ENCODE results near the gene SYTL1. TPM values are rescaled to one million over a fixed set of nuclear protein-coding genes. Genes with fewer than 3 reads are reported as not detected.

Gene SYTL1
- polyA plus RNA-seq, 1 donor from 2014 or later: not detected

- no peak overlapping the region for H3K27ac ChIP-seq (ENCODE audit: low read length)
- no peaks in the 10 kb centered on the region for H3K9me2 ChIP-seq (ENCODE audit: insufficient read depth, low read length)
- H3K4me2 ChIP-seq (ENCODE audit: low read length): no peak overlapping the region
- no peaks in the 10 kb centered on the region for H3K79me2 ChIP-seq (replicated peaks; ENCODE audit: insufficient read depth, low read length)
- H3K4me3 ChIP-seq (ENCODE audit: low read length): no peak overlapping the region
- no peak overlapping the region for H2AFZ ChIP-seq (ENCODE audit: low read depth, low read length)
- no peaks in the 10 kb centered on the region for H3K9me3 ChIP-seq (ENCODE audit: low read length)
- H3K27me3 ChIP-seq (ENCODE audit: insufficient read depth, low read depth, low read length): no peaks in the 10 kb centered on the region
- TF ChIP-seq CTCF (IDR thresholded peaks at IDR 0.05; ENCODE audit: poor library complexity, severe bottlenecking) (no peak), RAD21 (conservative IDR thresholded peaks at IDR 0.05) (no peak)
- no peaks in the 10 kb centered on the region for H3K36me3 ChIP-seq (ENCODE audit: insufficient read depth, low read length)
- no peaks in the 10 kb centered on the region for H4K20me1 ChIP-seq (ENCODE audit: insufficient read depth)
- no peaks in the 10 kb centered on the region for H3F3A ChIP-seq (ENCODE audit: insufficient read depth, low read length, poor library complexity, severe bottlenecking)
- peak overlapping the region; percentile 11 for H3K9ac ChIP-seq (ENCODE audit: low read length)
These were observed 33.8 kb upstream of the SYTL1 start for GRCh38 chr1:27307874-27308598.

GRCh38 chr1:27314169-27314568, 27.7 kb upstream of the SYTL1 start:
- Histone ChIP-seq H4K20me1 (ENCODE audit: insufficient read depth) (no peaks in the 10 kb centered on the region), H3K9ac (ENCODE audit: low read length) (no peak overlapping the region), H2AFZ (ENCODE audit: low read depth, low read length) (no peak overlapping the region), H3F3A (ENCODE audit: insufficient read depth, low read length, poor library complexity, severe bottlenecking) (no peaks in the 10 kb centered on the region), H3K79me2 (replicated peaks; ENCODE audit: insufficient read depth, low read length) (no peaks in the 10 kb centered on the region), H3K4me3 (ENCODE audit: low read length) (no peak overlapping the region), H3K9me2 (ENCODE audit: insufficient read depth, low read length) (no peaks in the 10 kb centered on the region), H3K27me3 (ENCODE audit: insufficient read depth, low read depth, low read length) (no peaks in the 10 kb centered on the region), H3K9me3 (ENCODE audit: low read length) (no peaks in the 10 kb centered on the region), H3K27ac (ENCODE audit: low read length) (no peak overlapping the region), H3K36me3 (ENCODE audit: insufficient read depth, low read length) (no peaks in the 10 kb centered on the region), H3K4me2 (ENCODE audit: low read length) (no peak overlapping the region)
- TF ChIP-seq POLR2AphosphoS5 (IDR thresholded peaks at IDR 0.05) (no peak), MXI1 (conservative IDR thresholded peaks at IDR 0.05; ENCODE audit: poor library complexity, severe bottlenecking) (no peak), EZH2 (IDR thresholded peaks at IDR 0.05; ENCODE audit: borderline replicate concordance, insufficient read depth, low read length, poor library complexity, severe bottlenecking) (no peak), TAF1 (IDR thresholded peaks at IDR 0.05; ENCODE audit: low read depth) (no peak), REST (IDR thresholded peaks at IDR 0.05; ENCODE audit: borderline replicate concordance) (no peak), SMC3 (conservative IDR thresholded peaks at IDR 0.05; ENCODE audit: poor library complexity) (no peak), RAD21 (conservative IDR thresholded peaks at IDR 0.05) (no peak), EP300 (conservative IDR thresholded peaks at IDR 0.05; ENCODE audit: poor library complexity, severe bottlenecking) (no peak), CTCF (IDR thresholded peaks at IDR 0.05; ENCODE audit: poor library complexity, severe bottlenecking) (no peak)

All from neural cell (in vitro differentiated cells).